Middle frontal gyrus (tissue), 1 donor: Measurements from ENCODE around the gene NUDT21.
"Not testable (repeated sequence)": the region's sequence is repeated elsewhere in the genome, so short reads cannot be mapped to it uniquely, and the experiment has no call there.

Experiments
- DNase-seq: peaks from one replicate; pipeline ENCODE4 v3.0.0-alpha.2; 2015; ENCODE audit warnings: low spot score; ENCODE audit errors: extremely low spot score

NUDT21 gene

DNA sequence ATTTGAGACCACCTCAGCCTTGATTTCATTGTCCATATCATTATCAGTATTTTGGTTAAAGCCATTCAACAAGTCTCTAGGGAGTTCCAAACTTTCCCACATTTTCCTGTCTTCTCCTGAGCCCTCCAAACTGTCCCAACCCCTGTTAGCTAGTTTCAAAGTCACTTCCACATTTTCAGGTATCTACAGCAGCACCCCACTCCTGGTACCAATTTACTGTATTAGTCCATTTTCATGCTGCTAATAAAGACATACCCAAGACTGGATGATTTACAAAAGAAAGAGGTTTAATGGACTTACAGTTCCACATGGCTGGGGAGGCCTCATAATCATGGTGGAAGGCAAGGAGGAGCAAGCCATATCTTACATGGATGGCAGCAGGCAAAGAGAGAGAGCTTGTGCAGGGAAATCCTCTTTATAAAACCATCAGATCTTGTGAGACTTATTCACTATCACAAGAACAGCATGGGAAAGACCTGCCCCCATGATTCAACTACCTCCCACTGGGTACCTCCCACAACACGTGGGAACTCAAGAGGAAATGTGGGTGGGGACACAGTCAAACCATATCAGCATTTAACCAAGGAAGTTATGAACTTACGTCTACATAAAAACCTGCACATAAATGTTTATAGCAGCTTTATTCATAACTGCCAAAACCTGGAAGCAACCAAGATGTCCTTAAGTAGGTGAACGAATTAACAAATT, 70.2 kb downstream of the NUDT21 start:
- DNase-seq = not testable (repeated sequence)
